ENCODE results near the gene ANKRD13A. TPM values are rescaled to one million over a fixed set of nuclear protein-coding genes. Genes with fewer than 3 reads are reported as not detected.
"Not testable (repeated sequence)": the region's sequence is repeated elsewhere in the genome, so short reads cannot be mapped to it uniquely, and the experiment has no call there.

ANKRD13A gene
- total and polyA plus RNA-seq, 11 donors: 8.4 to 80.6 (median 24.4) TPM

DNA sequence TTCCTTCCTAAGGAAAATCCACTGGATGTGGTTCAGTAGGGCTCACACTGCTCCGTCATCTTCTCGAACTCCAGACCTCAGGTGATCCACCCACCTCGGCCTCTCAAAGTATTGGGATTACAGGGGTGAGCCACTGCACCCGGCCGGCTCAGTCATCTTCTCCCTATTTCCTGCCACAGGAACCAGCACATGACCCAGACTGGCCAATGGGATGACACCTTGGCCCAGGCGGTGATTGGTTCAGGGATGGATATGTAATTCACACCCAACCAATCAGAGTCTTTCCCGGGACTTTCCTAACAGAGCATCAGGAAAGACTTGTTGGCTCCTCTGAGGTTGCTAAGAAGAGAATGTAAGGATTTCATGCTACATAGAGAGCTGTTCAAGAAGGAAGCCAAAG is 68.3 kb downstream of the ANKRD13A start:
- Histone ChIP-seq H3K36me3 (no peaks in the 10 kb centered on the region), H3K4me1 (peaks cover 0 to under 1% (median 0%) of the 10 kb centered on the region in 12 donors), H3K27me3 (no peaks in the 10 kb centered on the region), H3K27ac (no peak overlapping the region), H3K4me3 (no peak overlapping the region), H3K9me3 (no peaks in the 10 kb centered on the region)
- no peak for TF ChIP-seq POLR2A (IDR thresholded peaks at IDR 0.05)
- TF ChIP-seq, protein P1, sequence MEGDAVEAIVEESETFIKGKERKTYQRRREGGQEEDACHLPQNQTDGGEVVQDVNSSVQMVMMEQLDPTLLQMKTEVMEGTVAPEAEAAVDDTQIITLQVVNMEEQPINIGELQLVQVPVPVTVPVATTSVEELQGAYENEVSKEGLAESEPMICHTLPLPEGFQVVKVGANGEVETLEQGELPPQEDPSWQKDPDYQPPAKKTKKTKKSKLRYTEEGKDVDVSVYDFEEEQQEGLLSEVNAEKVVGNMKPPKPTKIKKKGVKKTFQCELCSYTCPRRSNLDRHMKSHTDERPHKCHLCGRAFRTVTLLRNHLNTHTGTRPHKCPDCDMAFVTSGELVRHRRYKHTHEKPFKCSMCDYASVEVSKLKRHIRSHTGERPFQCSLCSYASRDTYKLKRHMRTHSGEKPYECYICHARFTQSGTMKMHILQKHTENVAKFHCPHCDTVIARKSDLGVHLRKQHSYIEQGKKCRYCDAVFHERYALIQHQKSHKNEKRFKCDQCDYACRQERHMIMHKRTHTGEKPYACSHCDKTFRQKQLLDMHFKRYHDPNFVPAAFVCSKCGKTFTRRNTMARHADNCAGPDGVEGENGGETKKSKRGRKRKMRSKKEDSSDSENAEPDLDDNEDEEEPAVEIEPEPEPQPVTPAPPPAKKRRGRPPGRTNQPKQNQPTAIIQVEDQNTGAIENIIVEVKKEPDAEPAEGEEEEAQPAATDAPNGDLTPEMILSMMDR (IDR thresholded peaks at IDR 0.05): no peak
- DNase-seq: no peak
- 85 to 90% (median 86%) methylated on average over 7 of the region's 7 CpGs for WGBS, 4 donors
- ATAC-seq: no peak
- intact Hi-C loops (cut with DNase I): no loop called here

DNA sequence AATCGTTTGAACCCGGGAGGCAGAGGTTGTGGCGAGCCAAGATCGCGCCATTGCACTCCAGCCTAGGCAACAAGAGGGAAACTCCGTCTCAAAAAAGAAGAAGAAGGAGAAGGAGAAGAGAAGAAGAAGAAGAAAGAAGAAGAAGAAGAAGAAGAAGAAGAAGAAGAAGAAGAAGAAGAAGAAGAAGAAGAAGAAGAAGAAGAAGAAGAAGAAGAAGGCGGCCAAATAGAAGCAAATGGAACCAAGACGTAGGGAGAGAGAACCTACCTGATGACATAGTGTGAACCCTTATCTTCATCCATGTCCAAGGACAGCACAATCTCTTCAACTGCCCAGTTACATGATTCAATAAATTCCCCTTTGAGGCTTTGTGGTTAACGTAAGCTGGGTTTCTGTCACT is 68.9 kb downstream of the ANKRD13A start:
- not testable (repeated sequence) for ATAC-seq, H3K27me3 ChIP-seq

DNA sequence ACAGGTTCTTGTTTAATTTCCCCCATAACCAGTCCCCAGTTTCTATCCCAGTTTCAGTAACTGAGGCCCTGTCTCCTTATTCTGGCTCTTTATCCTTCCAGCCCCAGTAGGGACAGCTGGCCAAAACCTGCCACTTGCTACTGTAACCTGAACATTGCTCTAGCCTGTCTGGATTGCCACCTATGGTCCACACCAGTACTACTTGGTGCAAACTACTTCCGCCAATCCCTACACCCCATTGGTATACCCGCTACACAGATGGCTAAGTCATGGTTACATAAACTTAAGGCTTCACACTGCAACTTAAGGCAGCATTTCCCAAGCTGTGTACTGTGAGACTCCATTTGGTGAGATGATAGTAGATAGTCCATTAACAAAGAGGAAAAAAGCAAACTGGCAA is 69.4 kb downstream of the ANKRD13A start:
- intact Hi-C loops (cut with DNase I): no loop called here
- peaks cover 0 to 11% (median 0%) of the 10 kb centered on the region in 12 donors for H3K4me1 ChIP-seq
- ATAC-seq (no peak), DNase-seq (no peak)
- TF ChIP-seq, protein P1 (IDR thresholded peaks at IDR 0.05): no peak
- TF ChIP-seq POLR2A (IDR thresholded peaks at IDR 0.05): no peak
- 93 to 98% (median 97%) methylated on average over 2 of the region's 2 CpGs for WGBS, 4 donors
- no peaks in the 10 kb centered on the region for H3K9me3 ChIP-seq
- H3K27ac ChIP-seq: no peak overlapping the region
- H3K36me3 ChIP-seq: no peaks in the 10 kb centered on the region
- H3K4me3 ChIP-seq: no peak overlapping the region
- H3K27me3 ChIP-seq: no peaks in the 10 kb centered on the region

More for the DNA sequence above, 68.9 kb downstream of the ANKRD13A start:
- H3K9me3 ChIP-seq; H3K4me3 ChIP-seq; H3K4me1 ChIP-seq; intact Hi-C loops (cut with DNase I); H3K27ac ChIP-seq; DNase-seq; H3K36me3 ChIP-seq: not testable (repeated sequence)
- WGBS, 4 donors: 87 to 94% (median 91%) methylated on average over 9 of the region's 9 CpGs

DNA sequence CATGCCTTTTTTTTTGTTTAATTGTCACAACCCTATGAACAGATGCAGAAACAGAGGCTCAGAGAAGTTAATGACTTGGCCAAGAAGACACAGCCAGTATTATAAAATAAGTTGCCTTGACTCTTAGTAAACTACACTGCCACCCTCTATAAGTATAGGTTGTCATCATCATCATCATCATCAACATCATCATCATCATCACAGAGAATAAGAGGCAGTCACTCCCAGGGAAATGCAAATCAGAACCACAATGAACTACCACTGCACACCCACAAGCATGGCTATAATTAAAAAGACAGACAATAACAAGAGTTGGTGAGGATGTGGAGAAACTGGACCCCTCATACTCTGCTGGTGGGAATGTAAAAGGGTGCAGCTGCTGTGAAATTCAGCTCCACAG is 72.3 kb downstream of the ANKRD13A start:
- Histone ChIP-seq H3K9me3 (no peaks in the 10 kb centered on the region), H3K27ac (no peak overlapping the region), H3K4me3 (no peak overlapping the region), H3K27me3 (no peaks in the 10 kb centered on the region), H3K36me3 (no peaks in the 10 kb centered on the region), H3K4me1 (peaks cover 0 to 14% (median 0%) of the 10 kb centered on the region in 12 donors)
- ATAC-seq (no peak), DNase-seq (no peak)
- TF ChIP-seq POLR2A (IDR thresholded peaks at IDR 0.05): no peak
- TF ChIP-seq, protein P1 (IDR thresholded peaks at IDR 0.05): no peak
- intact Hi-C loops (cut with DNase I): no loop called here

DNA sequence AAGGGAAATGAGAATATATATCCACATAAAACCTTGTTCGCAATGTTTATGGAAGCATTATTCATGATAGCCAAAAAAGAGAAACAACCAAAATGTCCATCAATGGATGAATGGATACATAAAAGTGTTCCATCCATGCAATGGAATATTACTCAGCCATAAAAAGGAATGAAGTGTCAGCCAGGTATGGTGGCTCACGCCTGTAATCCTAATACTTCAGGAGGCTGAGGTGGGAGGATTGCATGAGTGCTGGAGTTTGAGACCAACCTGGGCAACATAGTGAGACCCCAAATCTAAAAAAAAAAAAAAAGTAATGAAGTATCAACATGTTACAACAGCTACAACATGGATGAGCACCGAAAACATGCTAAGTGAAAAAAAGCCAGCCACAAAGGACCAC is 72.7 kb downstream of the ANKRD13A start:
- intact Hi-C loops (cut with DNase I): no loop called here
- Histone ChIP-seq H3K27me3 (no peaks in the 10 kb centered on the region), H3K9me3 (no peaks in the 10 kb centered on the region), H3K36me3 (no peaks in the 10 kb centered on the region), H3K27ac (no peak overlapping the region), H3K4me3 (no peak overlapping the region), H3K4me1 (peaks cover 0 to 14% (median 0%) of the 10 kb centered on the region in 12 donors)
- no peak for ATAC-seq
- DNase-seq: no peak
- 92 to 98% (median 96%) methylated on average over 3 of the region's 3 CpGs for WGBS, 4 donors
- TF ChIP-seq POLR2A (IDR thresholded peaks at IDR 0.05): no peak
- TF ChIP-seq, protein P1 (IDR thresholded peaks at IDR 0.05): no peak

DNA sequence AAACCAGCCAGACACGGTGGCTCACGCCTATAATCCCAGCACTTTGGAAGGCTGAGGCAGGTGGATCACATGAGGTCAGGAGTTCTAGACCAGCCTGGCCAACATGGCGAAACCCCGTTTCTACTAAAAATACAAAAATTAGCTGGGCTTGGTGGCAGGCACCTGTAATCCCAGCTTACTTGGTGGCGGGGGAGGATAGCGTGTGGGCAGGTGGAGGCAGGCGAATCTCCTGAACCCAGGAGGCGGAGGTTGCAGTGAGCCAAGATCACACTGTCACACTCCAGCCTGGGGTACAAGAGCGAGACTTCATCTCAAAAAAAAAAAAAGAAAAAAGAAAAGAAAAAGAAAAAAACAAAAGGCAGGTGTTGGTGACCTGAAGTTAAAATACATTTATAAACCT is 73.4 kb downstream of the ANKRD13A start:
- H3K4me3 ChIP-seq: peak overlapping the region in 7 of 12 donors; percentile 35 to 58 (median 51)
- H3K36me3 ChIP-seq; H3K27me3 ChIP-seq; intact Hi-C loops (cut with DNase I); ATAC-seq; H3K9me3 ChIP-seq; DNase-seq: not testable (repeated sequence)
- peaks cover 0 to 14% (median 0%) of the 10 kb centered on the region in 12 donors for H3K4me1 ChIP-seq
- peak overlapping the region in 1 of 12 donors; percentile 42 for H3K27ac ChIP-seq
- WGBS, 4 donors: 77 to 89% (median 87%) methylated on average over 9 of the region's 9 CpGs
